Stimulated activated CD8-positive, alpha-beta memory T cell treated with anti-CD3 and anti-CD28 coated beads, Interleukin-4, amount 100 ng/mL, for 24 hours (primary cell): ENCODE data around the gene CAMKK1.

Experiments used
- DNase-seq: peaks from one replicate; pipeline ENCODE4 v3.0.0-alpha.2; 2020; ENCODE audit warnings: low read depth

The CAMKK1 gene

DNA sequence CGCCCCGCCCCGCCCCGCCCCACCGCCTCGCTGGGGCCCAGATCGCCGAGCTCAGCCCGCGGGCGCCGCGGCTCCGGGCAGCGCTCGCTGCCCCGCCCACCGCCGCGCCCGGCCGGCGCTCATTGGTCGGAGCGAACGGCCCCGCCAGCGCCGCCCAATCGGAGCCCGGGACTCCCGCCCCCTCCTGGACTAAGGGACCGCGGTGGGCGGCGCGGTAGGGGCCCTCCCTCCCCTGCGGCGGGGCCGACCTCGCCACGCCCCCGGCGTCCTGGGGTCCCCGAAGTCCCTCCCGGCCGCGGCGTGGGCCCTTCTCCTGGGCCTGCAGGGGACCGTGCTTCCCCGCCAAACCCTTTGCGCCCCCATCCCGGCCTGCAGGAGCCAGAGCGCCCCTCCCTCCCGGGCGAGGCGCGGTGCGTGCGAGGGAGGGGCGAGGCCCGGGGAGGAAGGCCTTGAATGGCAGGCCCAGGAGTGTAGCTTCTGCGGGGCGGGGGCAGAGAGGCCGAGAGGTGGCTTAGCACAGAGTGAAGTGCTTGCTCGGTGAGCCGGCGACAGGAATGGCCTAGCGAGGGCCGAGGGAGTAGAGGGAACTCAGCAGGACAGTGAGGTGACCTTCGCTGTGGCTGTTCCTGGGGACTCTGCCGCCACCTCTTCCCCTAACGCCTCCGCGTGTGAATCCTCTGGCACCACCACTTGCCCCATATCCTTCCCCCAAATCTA lies at the start of gene CAMKK1:
TSS of gene CAMKK1 (minus strand) at position 51 of the 717 bp plus-strand sequence. CDS start 7,366 bp downstream, outside the sequence.
- DNase-seq, result peak; percentile 87

DNA sequence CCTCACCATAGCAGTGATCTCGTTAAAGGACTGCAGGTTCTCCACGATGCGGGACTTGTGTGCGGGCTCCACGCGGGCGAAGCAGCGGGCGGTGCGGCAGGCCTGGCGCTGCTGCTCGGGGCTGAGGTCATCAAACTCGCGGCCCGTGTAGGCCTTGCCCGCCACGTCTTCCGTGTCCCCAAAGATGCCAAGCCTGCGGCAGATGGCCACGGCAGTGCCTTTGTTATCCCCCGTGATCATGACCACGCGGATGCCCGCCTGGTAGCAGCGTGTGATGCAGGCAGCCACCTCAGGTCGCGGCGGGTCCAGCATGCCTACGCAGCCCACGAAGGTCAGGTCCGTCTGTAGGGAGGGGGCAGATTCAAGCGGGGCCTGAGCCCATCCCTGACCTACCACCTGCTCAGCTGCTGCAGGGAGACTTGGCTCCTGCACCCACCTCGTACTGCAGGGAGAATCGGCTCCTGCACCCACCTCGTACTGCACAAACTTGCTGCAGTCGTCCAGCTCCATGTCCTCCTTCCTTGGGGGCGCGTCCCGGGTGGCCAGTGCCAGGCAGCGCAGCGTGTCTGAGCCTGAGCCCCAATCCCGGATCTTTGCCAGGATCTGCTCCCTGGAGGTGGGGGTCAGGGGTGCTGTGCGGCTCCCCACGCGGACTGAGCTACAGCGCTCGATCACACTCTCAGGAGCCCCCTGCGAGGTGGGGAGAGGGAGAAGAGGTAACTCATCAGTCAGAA lies 48.3 kb upstream of the CAMKK1 start:
- no peak for DNase-seq

DNA sequence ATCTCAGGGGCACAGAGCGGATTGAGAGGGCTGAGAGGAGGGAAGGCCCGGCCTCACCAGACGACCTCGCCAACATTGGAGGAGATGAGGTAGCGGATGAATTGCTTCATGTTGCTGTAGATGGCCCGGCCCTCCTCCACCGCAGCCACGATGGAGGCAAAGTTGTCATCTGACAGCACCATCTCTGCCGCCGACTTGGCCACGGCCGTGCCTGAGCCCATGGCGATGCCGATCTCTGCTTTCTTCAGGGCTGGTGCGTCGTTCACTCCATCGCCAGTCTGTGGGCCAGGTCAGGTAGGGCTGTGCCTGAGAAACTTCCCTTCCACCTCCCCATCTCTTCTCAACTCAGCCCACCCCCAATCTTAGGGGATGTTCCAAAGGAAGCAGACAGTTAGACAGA lies 44.5 kb upstream of the CAMKK1 start:
- no peak for DNase-seq

DNA sequence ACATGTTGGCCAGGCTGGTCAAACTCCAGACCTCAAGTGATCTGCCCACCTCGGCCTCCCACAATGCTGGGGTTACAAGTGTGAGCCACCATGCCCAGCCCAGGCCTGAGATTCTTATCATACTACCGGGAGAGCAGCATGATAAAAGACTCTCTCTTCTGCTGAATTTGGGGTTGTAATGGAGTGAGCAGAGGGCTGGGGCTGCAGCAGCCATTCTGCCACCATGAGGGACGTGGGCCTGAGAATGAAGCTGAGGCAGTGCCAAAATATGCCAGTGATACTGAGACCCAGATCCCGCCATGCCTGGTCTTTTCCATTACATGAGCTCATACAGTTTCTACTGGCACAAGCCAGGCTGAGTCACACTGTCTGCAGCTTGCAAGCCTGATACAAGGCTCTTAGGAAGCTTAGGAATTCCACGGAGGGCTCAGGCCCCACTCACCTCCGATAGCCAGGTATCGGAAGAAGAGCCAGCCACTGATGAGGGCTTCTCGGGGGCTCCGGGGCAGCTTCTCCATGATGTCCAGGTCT lies 43.0 kb upstream of the CAMKK1 start:
- no peak for DNase-seq

DNA sequence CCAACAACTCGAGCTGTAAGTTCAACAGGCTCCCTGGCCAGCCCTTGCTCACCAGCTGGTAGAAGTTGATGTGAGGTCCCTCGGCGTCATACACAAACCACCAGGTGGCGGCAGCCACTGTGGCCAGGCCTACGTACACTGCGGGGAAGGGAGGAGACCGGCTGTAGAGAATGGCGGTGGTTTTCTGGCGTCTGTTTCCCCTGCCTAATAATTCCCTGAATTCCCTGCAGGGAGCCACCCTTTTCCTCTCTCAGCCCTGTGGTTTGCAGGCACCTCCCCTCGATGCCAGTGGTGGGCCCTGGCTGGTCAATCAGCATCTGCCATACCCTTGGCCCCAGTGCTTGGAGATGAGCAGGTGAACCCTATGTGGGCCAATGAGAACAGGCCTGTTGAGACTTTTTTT lies 42.3 kb upstream of the CAMKK1 start:
- DNase-seq, result no peak

DNA sequence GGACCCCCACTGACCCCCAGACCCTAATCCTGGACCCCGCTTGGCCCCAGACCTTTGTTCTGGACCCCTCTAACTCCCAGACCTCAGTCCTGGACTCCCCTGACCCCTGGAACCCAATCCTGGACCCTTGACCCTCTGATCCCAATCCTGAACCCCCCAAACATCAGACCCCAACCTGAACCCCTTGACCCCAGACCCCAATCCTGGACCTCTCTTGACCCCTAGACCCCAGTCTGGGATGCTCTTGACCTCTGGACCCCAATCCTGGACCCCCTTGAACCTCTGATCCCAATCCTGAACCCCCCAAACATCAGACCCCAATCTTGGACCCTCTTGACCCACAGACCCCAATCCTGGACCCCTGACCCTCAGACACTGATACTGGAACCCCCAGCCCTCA lies 36.9 kb upstream of the CAMKK1 start:
- DNase-seq, result no peak

DNA sequence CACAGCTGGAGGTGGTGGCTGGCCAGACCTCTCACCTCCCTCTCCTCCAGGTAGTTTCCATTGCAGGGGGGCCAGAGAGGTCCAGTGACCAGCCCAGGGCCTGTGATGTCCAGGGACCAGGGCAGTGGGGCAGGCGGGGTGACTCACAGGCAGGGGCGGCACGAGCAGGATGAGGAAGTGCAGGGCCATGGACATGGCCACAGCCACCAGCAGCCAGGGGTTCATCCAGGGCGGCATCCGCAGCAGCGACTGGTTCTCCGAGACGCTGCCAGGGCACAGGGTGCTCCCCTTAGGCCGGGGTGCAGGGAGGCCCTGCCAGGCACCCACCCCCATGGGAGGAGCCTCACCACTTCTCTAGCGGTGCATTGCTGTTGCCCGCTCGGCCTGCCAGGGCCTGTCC lies 36.3 kb upstream of the CAMKK1 start:
- DNase-seq, result no peak

DNA sequence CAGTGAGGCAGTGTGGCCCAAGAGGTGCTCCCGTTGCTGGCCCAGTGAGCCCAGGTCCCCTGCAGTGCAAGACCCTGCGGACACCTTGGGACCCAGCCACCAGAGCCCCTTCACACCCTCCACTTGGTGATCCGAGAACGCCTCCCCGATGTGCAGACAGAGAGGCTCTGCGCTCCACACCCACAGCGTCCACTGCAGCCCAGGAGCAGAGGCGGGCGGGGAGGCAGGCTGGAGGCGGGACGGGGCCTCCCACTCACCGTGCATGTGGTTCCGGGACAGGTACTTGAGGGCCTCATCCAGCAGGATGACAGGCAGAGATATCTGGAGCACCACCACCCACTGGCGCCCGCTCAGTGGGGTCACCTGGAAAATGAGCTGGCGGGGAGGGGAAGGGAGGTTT lies 35.6 kb upstream of the CAMKK1 start:
- DNase-seq, result no peak

DNA sequence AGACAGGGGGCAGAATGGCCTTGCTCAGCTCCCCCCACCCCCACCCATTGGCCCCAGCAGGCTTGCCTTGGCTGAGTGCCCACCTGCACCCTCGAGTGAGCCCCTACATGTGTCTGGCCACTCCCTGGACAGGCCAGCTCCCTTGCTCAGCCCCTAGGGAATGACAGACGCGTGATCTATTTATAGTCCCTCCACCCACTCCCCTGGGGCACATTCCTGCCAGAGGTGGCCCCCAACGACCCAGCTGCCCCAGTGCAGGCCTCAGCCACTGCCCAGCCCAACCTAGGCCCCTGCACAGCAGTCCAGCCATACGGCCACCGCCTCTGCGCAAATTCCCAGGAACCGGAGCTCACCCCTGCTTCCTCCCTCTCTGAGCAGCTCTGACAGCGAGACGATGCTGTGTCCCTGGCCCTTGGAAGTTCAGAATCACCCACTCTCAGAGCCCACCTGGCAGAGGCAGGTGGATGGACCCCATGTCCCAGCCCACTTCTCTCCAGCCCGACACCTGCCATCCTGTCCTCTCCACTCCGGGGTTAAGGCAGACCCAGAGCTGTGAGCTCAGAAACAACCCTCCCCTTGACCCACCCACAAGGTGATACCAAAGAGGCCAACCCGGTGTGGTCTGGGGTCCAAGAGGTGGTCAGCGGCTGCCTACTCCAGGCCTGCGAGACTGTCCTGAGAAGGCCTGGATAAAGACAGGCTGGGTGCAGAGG lies 34.9 kb upstream of the CAMKK1 start:
- DNase-seq, result no peak

DNA sequence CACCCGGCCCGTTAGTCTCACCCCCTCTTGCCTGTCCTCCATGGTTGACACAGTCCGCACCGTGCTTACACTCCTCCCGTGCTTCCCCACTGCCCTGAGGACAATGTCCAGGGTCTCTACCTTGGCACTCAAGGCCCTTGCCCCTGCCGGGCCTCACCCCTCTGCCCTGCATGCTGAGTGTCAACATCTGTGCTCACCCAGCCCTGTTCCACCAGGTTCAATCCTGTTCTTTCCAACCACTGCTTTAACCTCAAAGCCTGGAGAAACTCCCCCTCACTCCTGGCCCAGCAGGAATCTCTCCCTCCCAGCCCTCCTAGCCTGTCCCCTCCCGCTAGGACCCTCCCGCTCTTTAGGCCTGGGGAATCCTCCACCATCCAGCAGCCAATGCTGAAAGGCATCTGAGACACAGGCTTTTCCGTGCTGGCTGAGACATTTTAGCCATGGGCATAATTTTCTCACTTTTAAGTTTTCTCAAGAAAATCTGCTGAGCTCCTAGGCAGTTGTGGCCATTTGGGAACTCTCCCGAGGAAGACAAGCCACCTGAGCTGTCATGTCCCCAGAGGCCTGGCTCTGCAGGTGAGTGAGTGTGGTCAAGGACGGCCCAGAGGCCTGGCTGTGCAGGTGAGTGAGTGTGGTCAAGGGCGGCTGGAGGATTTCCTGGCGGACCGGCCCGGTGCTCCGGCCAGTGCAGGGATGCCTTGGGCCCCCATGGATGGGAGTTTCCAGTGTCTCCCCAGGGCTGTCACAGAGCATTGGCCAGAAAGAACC lies 34.2 kb upstream of the CAMKK1 start:
- no peak for DNase-seq

DNA sequence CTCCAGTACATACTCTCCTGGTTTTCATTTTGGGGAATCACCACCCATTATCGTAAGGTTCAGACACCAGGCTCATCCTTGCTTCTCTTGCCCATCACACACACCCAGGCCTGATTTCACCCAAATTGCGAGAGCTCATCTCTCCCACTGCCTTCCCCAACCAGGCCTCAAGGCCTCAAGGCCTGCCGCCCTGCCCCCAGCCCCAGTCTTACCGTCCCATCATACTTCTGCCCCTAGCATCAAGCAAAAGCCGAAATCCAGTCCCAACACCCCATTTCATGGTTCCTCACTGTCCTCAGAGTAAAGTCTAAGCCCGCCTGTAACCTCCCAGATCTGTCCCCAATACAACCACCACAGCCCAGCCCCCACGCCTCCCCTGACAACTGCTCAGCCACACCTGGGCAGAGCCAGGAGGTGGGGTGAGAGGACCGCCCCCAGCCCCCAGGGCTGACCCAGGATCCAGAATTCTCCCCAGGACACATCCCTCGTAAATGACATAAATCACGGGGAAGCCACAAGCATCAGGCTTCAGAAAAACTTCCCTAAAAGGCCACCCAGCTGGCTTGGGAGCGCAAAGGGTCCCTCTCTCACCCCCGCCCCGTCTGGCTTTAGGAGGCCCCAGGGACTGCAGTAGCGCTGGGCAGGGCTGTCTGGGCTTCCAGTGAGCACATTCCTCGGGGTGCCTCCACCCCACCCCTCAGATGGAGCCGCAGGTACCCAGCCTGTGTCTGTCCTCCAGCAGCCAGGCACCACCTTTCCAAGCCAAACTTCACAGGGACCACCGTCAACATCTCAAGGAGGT lies 33.0 kb upstream of the CAMKK1 start:
- no peak for DNase-seq

DNA sequence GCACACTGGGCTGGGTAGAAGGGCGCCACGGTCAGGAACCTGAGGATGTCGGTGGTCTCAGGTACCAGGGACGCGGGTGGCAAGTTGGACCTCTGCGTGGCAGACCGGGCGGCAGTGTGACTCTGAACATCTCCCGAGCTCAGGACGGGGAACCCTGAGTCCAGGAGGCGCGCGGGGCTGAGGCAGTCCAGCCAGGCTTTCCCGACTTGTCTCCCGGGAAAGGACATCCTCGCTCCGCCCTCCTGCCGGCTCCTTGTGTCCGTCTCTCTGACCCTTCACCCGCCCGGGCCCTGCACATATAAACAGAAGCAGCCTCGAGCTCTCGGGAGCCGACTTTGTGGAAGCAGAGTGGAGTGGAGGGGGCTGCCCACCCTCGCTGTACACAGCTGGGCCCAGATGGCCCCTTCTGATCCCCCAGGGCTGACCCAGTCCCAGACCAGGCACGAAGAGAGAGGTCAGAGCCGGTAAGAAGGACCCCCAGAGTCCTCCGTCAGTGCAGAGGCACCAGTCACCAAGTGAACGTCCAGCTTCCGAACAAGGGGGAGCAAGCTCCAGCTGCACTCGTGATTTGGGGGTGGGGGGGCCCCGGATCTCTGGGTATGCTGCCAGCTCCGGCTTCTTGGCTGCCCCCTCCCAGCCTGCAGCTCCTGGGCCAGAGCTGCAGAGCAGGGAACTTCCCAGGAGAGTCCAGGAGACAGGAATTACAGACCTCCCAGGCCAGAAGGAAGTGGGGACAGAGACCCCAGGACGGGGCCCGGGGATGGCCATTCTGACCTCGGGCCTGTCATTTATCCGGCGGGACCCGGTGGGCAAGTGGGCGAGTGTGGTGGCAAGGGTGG lies 31.9 kb upstream of the CAMKK1 start:
- DNase-seq, result no peak

DNA sequence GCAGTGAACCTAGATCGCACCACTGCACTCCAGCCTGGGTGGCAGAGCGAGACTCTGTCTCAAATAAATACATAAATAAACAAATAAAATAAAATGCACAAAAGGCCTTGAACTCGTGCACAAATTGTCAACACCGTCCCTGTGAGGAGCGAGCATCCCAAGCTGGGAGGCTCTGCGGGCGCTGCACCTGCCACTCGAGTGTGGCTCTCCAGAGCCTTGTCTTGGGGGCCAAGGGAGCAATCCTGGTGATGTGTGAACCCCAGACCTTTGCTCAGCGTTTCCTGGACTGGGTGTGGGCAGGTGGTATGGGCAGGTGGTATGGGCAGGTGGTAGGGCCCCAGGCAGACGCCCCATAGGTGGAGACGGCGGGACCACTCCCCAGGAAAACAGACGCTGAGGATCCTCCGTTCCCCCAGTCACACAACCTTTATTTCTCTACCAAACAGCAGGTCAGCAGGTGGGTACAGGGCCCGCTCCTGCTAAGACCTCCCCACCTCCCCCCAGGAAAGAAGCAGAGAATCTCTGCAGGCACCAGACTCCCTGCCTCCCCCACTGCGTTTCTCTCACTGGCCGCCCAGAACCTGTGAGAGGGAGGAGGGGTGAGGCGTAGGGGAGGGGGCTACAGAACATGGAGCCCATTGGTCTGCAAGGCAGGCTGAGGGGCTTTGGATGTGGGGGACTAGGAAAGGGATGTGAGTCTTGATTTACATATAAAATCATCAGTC lies 30.8 kb upstream of the CAMKK1 start:
- no peak for DNase-seq

DNA sequence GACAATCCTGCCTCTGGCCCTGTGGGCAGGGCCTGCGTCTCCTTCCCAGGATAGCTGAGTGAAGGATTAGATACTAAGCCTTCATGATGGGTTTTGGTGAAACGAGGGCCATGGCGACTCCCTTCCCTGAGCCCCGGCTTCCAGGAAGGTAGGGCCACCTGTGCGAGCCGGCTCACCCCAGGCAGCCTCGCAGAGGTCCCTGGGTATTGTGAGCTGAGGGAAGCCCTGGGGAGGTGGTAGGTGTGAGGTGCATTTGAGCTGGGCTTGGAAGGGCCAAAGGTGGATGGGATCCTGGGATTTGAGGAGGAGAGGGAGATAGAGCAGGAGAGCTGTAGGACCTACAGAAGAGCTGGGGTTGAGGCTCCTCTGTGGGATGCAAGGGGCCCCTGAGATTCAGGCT lies 29.9 kb upstream of the CAMKK1 start:
- no peak for DNase-seq

DNA sequence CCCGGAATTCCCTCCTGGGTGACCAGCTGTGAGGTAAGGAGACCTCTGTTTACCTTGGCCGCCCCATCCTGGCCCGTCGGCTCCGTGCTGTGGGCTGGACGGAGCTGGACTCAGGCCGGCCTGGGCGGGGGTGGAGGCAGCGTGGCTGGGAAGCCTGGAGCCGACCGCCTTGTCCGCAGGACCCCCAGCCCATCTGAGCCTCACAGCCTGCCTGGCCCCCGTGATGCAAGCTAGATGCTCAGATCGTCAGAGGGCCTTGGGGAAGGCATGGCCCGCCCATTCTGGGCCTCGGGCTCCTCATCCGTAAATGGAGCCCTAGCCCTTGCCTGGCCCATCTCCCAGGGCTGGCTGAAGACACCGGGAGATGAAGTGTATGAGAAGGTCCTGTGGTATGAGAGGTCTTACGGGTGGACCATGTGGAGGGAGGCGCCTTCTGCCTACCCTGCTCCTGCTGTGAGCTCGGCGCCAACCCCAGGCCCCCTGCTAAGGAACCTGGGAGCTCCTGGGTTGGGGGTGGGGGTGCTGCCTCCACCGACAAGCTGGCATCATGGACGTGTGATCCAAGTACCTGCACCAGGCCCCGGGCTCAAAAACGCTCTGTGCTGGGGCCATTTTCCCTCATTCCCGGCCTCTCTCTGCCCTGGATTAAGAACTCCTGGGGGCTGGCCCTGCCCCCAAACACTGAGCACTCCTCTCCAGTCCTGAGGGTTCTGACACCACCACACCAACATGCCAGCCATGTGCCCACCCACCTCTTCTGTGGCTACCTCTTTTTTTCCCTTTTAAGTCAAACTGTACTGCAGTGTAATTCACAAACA lies 28.9 kb upstream of the CAMKK1 start:
- DNase-seq, result no peak

DNA sequence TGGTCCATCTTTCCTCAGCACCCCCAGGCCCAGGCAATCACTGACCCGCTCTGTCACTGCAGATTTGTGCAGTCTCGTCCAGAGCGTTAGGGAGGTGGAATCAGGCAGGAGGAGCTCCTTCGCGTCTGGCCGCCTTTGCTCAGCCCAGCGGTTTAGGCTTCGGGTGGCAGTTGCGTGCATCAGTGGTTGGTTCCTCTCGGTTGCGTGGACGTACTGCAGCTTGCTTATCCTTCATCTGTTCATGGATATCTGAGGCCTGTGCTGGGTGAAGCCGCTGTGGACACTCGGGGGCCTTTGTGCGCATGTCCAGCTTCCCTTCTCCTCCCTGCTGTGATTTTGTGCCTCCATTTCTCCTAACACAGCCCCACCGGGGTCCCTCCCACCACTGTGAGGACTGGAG lies 28.2 kb upstream of the CAMKK1 start:
- DNase-seq, result no peak

DNA sequence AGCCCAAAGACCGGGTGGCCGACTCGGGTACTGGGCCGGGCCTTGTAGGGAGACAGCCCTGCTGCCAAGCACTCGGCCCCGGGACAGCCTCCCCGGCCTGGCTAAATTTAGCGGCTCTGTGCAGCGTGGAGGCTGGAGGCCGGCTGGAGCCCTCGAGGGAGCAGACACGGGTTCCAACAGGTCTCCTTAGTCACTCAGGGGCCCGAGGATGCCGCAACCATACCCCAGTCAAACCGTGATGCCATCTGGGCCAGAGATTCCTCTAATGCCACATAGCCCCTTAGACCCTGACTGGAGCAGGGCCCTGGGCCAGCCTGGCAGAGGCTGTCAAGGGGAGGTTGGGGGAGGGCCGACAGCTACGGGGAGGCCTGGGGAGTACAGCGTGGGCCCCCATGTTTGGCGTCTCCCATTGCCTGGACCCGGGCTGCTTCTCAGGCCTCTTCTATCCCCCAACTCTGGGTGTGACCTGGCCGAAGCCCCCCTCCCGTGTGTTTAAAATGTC lies 26.3 kb upstream of the CAMKK1 start:
- no peak for DNase-seq

DNA sequence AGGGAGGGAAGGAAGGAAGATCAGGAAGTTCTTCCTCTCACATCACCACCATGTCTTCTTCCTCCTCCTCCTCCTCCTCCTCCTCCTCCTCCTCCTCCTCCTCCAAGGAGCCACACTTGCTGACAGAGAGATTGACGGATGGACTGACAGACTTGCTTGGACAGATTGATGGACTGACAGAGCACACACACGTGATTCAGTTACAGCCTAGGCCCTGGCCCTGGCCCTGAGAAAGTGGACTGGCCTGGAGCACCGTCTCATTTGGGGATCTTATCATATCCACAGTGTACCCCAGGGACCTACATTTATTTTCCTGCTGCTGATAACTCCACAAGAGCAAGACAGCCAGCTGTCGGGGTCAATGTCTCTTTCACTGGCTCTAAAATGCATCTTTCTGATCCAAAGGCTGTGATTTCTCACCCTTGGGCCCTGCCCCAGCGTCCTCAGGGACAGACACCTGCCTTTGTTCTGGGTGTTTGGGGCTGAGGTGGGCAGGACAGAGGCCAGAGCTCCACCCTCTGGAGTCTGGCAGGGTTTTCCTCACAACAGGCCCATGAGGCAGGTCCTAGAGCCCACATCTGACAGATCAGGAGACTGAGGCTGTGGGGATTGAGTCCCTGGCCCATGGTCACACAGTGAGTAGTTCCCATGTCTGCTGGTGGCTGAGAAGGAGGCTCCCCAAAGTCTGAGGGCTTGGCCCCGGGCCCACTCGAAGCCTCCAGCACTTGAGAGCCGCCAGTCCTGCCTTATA lies 25.7 kb upstream of the CAMKK1 start:
- DNase-seq, result no peak
